ENCODE measurements around the gene GALP.

DNA sequence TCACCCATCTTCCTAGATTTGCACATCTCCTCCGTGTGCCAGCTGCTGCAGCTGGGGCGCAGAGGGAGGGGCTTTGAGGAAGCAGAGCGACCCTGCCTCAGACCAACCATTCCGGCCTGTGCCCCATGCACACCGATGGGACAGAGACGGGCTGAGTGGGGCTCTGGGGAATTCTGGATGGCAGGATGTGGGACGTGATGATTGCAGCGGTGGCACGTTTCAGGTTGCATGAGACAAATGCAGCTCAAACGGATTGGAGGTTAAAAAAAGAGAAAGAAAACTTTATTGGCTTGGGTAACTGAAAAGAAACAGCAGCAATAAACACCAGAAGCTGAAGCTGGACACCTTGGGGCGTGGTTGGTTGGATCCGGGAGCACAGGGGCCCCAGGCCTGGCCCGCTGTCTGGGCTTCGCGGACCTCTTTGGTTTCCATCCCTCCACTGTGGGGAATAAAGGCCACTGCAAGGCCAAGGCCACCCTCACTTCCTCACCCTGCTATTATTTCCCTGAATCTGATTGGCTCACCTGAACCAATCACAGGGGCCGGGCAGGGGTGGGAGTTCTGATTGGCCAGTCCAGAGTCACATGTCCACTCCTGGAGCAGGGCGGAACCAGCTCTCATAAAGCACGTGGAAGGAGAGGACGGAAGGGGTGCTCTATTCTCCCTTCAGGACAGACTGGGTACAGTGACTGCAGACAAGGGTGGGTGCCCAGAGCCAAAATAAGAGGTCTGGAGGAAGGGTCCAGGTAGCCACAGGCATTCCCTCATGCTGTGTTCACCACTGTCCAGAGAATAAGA lies 48.6 kb upstream of the GALP start:
- TF ChIP-seq, protein P1, sequence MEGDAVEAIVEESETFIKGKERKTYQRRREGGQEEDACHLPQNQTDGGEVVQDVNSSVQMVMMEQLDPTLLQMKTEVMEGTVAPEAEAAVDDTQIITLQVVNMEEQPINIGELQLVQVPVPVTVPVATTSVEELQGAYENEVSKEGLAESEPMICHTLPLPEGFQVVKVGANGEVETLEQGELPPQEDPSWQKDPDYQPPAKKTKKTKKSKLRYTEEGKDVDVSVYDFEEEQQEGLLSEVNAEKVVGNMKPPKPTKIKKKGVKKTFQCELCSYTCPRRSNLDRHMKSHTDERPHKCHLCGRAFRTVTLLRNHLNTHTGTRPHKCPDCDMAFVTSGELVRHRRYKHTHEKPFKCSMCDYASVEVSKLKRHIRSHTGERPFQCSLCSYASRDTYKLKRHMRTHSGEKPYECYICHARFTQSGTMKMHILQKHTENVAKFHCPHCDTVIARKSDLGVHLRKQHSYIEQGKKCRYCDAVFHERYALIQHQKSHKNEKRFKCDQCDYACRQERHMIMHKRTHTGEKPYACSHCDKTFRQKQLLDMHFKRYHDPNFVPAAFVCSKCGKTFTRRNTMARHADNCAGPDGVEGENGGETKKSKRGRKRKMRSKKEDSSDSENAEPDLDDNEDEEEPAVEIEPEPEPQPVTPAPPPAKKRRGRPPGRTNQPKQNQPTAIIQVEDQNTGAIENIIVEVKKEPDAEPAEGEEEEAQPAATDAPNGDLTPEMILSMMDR (IDR thresholded peaks at IDR 0.05): no peak
- no peak for TF ChIP-seq POLR2A (IDR thresholded peaks at IDR 0.05)

Measured in uterus (tissue), 2 donors.